GOT3 (cell line): ENCODE data around the gene SLC25A14.
A peak's percentile ranks its signal among the peaks of the same experiment; 100 is the strongest.

ENCODE experiments used
- DNase-seq: peaks from one replicate; lab custom pipeline; 2025; ENCODE audit warnings: mixed read lengths; lab: John Stamatoyannopoulos, UW

The SLC25A14 gene

DNA sequence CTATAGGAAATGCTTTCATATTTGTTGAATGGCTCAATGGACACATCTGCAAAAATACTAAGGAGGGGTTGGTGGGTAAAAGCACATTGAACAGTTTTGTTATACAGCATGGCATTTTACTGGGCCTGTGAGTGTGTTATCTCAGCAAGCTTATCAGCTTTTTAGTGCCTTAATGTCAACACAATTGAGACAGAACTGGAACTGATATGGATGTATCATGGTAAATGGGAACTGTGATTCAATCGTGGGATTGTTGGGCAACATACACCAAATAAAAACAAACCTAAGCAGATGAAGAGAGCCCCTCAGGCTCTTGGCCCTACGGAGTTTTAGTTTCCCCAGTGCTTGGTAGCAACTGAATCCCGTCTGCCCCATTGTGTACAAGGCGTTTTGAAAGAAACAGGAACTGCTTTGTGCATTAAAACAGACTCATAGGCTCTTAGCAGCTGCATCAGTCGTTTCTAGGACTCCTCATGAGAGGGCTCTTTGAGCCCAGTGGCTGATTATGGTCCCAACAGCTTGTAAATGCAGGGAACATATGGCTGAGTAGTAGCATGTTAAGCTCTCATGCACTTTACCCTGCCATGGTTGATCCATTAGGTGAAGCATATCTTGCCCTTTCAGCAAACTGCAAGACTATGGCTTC is 38.4 kb downstream of the SLC25A14 start:
- no peak for DNase-seq

DNA sequence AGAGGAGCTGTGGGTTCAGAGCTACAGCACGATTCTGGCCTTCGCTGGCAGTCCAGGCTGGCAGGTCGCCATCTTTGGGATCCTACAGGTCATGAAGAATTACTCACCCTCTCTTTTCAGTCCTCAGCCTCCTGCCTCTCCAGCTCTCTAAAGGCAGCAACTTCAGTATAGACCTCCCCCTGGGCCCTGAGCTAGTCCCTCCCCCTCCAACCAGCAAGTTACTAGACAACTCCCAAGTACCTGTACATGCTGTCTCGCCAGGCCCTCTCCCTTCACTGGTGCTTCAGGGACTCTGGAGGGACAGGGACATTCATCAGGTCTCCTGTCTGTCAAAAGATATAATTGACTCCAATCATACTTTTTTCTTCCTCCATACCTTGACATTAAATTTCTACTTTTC is 45.8 kb downstream of the SLC25A14 start, which contains the start of gene GPR119:
Gene GPR119, minus strand, starts transcription at position 155 of the 400 bp plus-strand sequence. CDS start 227 bp downstream, outside the sequence.
- DNase-seq, result no peak

- DNase-seq, result no peak
These were observed 46.7 kb downstream of the SLC25A14 start for GRCh38 chrX:130386408-130386808.

GRCh38 chrX:130393451-130394074 is 53.8 kb downstream of the SLC25A14 start:
- no peak for DNase-seq

DNA sequence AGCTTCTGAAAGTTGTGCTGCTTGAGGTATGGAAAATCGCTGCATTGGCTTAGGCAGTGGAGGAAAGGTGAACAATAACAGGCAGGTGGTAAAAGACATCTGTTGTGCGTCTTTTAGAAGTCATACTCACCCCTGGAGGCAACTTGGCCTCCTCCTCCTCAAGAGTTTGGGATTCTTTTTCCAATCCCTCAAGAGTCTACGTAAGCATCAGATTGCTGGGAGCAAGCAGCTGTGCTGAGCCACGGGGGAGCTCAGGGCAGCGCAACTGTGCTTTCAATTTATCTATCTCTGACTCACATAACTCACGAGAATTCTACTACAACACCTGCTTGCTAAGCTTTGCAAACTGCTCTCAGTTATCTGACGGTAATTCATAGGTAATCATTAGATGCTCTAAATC is 55.6 kb downstream of the SLC25A14 start:
- no peak for DNase-seq

DNA sequence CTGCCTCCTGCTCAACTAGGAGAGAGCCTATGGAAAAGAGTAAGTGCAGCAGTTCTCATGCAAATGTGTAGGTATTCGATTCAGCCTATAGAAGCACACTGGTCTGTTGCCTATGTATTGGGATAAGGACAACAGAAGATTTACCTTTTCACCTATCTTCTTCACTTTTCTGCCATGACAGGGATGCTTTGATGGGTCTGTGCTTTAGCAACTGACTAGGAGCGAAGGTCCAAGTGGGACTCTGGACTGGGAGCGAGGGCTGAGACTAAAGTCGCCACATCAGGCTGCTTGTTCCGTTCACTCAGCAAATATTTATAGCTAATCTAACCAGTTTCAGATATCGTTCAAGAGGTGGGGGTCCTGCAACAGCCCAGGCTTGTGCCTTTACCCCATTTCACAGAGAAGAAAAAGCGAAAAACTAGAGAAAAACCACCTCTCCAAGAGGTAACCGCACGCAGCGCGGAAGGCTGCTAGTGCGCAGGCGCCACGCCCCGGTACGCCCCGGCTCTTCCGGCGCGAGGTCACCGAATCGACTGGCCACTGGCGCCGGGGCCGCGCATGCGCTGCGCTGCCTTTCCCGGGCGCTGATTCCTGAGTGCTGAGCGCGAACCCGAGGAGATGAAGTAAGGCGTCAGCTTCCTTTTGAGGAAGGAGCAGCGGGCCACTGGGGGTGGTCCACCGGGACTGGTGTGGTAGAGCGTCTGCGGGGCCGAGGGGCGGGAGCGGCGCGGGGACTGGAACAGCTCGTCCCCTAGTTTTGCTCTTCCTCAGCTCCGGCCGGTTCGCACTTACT is 61.9 kb downstream of the SLC25A14 start, which contains the start of gene RBMX2:
Gene RBMX2, plus strand, starts transcription at position 573 of the 793 bp plus-strand sequence. Its CDS starts 46 bp downstream, at position 619.
- peak; percentile 1 for DNase-seq

DNA sequence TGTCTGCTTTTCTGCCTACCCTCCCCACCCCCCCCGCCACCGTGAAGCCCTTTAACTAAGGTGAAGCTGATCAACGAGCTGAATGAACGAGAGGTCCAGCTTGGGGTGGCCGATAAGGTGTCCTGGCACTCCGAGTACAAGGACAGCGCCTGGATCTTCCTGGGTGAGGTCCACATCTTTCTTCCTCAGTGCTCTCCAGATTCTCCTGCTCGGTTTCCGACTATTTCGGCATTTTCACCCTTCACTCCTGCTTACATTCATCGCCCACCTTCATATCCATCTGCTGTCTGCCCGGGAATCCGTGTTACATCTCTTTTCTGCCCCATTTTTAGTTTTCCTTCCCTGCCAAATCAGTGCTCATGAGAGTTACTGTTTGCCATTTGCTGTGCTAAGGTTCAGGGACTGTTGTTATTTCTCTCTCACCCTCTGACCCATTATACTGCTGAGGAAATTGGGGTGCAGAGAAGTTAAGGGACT is 62.5 kb downstream of the SLC25A14 start:
- DNase-seq, result no peak

GRCh38 chrX:130413415-130413814 is 73.7 kb downstream of the SLC25A14 start:
- no peak for DNase-seq

GRCh38 chrX:130414800-130415199 is 75.1 kb downstream of the SLC25A14 start:
- DNase-seq, result no peak

DNA sequence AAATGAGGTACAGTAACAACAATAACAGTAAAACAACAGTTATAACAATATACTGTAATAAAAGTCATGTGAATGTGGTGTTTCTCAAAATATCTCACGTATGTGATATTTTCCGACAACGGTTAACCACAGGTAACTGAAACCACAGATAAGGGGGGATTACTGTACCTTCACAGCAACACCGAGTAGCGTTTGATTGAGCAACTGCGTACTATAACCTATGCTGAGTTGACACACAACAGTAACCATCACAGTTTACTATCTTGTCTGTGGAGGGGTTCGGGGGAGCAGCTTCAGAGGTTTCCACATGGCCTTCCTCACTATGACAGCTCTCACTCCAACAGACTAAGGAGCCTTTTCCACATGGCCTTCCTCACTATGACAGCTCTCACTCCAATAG is 75.5 kb downstream of the SLC25A14 start:
- DNase-seq, result no peak

DNA sequence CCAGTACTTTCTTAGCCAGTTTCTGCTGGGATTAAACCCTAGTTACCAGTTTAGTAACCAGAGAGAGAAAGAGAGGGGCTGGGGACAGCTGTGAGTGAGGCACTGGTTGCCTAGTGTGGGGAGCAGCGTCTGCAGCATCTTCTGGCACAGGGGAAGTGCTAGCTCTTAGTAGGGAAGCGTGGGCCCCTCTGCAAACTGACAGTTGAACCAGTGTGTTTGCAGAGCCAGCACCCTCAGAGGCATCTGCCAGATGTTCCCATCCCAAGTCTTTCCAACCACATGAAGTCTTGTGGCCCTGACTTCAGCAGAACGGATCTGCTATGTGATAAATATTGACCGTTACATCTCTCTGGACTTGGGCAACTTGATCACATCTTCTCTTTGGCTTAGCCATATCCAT is 77.1 kb downstream of the SLC25A14 start:
- no peak for DNase-seq

DNA sequence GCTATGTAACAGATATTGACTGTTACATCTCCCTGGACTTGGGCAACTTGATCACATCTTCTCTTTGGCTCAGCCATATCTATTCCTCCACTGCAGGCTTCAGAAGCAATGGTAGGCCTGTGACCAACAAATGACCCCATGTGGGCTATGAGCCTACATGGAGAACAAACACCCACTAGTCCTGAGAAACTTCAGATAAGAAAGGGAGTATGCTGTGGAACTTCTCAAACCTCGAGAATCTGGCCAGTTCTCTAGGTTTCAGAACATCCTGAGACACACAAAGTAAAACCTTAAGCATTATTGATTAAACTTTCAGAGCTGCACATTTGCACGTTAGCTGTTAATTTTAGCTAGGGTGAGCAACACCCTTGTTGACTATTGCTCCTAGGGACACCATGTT is 78.3 kb downstream of the SLC25A14 start:
- no peak for DNase-seq

DNA sequence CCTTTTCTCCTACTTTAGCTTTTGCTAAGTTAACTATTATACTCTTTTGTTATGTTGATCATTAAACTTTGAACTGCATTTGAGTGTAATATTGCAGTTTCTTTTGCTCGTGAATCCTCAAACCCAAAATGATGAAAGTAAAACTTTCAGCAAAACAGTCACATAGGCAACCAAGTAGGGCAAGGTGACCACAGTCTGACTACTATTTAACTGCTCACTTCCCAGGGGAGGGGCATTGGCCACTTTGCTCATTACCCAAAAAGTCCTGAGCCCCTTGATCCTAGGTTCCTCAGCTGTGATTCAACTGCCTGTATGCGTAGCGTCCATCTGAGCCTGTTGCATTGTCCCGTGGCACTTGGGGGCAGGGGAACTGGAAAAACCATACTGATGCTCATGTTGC is 79.0 kb downstream of the SLC25A14 start:
- DNase-seq, result no peak

DNA sequence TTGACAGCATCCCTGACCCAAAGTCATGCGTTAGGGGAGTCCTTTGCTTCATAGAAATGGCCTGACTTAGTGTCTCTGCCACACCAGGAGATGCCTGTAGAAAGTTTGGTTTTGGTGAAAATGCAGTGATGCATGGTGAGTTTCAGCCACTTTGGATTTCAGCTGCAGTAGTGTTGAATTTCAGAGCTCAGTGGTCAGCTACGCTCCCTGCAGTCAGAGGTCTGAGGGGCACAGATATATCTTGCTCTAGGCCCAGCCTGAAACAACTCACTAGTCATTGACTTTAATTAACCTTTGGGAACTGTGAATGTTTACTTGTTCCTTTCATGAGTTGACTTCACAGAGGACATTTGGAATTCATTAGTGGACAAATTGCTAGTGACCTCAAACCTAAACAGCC is 79.5 kb downstream of the SLC25A14 start:
- no peak for DNase-seq
